ENCODE data around the gene IRF9.

The IRF9 gene

DNA sequence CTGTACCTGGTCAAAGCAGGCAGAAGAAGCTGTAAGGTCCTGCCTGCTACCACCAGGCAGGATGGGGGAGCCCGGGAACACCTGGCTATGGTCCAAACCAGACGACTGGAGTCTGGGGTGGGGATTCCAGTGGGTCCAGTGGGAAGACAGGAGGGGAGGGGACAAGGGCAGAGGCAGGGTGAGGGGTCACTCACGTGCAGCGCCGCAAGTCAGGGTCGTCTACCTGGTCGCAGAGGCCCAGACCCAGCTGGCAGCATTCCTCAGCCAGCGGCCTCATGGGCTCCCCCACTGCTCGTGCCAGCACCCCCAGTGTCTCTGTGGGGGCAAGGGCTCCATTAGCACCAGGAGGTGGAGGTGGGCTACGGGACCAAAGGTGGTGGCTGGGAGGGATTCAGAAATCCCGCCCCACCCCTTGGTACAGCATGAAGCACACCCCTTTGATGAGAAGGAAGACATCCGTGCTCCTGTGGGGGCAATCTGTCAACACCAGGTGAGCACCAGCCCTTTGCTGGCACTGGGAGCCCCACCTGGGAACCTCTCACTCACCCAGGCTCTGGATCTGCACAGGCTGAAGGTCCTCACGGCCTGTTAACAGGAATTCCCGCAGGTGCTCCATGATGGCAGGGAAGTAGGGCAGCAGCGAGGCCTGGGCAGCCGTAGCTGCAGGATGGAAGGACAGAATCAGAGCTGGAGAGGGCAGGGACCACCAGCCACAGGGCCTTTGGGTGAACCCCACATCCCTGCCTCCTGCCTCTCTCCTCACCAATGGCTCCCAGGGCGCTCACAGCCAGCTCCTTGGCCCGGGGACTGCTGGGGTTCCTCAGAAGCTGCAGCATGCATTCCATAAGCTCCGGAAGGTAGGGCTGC, 23.3 kb downstream of the IRF9 start:
- no peak for ATAC-seq
- no peak for TF ChIP-seq ZNF8 (CRISPR knock-in tag; IDR thresholded peaks at IDR 0.05)
- TF ChIP-seq ZC3H10 (CRISPR knock-in tag; IDR thresholded peaks at IDR 0.05): no peak
- no peak for TF ChIP-seq ZFP3 (CRISPR knock-in tag; IDR thresholded peaks at IDR 0.05)
- TF ChIP-seq TCF4 (CRISPR knock-in tag; IDR thresholded peaks at IDR 0.05; ENCODE audit: borderline replicate concordance): no peak
- no peak for TF ChIP-seq BACH2 (CRISPR knock-in tag; IDR thresholded peaks at IDR 0.05; ENCODE audit: borderline replicate concordance)
- no peak for TF ChIP-seq PPARA (CRISPR knock-in tag; IDR thresholded peaks at IDR 0.05; ENCODE audit: borderline replicate concordance)
- TF ChIP-seq ISL1 (CRISPR knock-in tag; IDR thresholded peaks at IDR 0.05): no peak
- TF ChIP-seq CREB5 (CRISPR knock-in tag; IDR thresholded peaks at IDR 0.05; ENCODE audit: low read depth): no peak
- TF ChIP-seq ZFP30 (CRISPR knock-in tag; IDR thresholded peaks at IDR 0.05): no peak
- no peak for TF ChIP-seq ZNF565 (CRISPR knock-in tag; conservative IDR thresholded peaks at IDR 0.05; ENCODE audit: low read depth)
- no peak for TF ChIP-seq SNAI2 (CRISPR knock-in tag; IDR thresholded peaks at IDR 0.05)
- no peak for TF ChIP-seq RARB (CRISPR knock-in tag; IDR thresholded peaks at IDR 0.05)
- TF ChIP-seq ESRRG (CRISPR knock-in tag; IDR thresholded peaks at IDR 0.05): no peak

DNA sequence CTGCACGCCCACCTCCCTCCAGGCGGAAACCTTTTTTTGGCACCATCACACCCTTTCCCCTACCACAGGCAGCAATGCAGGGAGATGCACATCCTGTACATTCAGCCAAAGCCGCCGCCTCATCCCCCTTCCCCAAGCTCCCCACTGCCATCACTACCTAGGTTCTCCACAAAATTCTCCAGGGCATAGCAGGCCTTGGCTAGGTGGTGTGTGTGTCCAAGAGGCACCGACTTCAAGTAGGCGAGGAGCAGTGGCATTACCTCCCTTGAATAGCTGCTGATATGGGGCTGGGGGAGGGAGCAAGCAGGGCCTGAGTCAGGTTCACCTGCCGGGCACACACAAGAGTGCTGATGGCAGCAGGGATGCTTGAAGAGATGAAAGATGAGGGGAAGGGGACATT, 24.0 kb downstream of the IRF9 start:
- ATAC-seq: no peak
- TF ChIP-seq OSR1 (CRISPR knock-in tag; IDR thresholded peaks at IDR 0.05) (no peak), PATZ1 (CRISPR knock-in tag; IDR thresholded peaks at IDR 0.05; ENCODE audit: borderline replicate concordance) (no peak), BACH2 (CRISPR knock-in tag; IDR thresholded peaks at IDR 0.05; ENCODE audit: borderline replicate concordance) (no peak), ARNTL (CRISPR knock-in tag; IDR thresholded peaks at IDR 0.05; ENCODE audit: borderline replicate concordance, low read depth) (no peak), ISL1 (CRISPR knock-in tag; IDR thresholded peaks at IDR 0.05) (no peak), ZNF70 (CRISPR knock-in tag; IDR thresholded peaks at IDR 0.05) (no peak), GLIS3 (CRISPR knock-in tag; IDR thresholded peaks at IDR 0.05) (no peak), ZC3H10 (CRISPR knock-in tag; IDR thresholded peaks at IDR 0.05) (no peak), CSDC2 (CRISPR knock-in tag; IDR thresholded peaks at IDR 0.05) (no peak), ZFP30 (CRISPR knock-in tag; IDR thresholded peaks at IDR 0.05) (no peak), ZNF8 (CRISPR knock-in tag; IDR thresholded peaks at IDR 0.05) (no peak), ZNF565 (CRISPR knock-in tag; conservative IDR thresholded peaks at IDR 0.05; ENCODE audit: low read depth) (no peak), TCF4 (CRISPR knock-in tag; IDR thresholded peaks at IDR 0.05; ENCODE audit: borderline replicate concordance) (no peak), PPARA (CRISPR knock-in tag; IDR thresholded peaks at IDR 0.05; ENCODE audit: borderline replicate concordance) (no peak), TOX (CRISPR knock-in tag; IDR thresholded peaks at IDR 0.05; ENCODE audit: borderline replicate concordance) (no peak)
- TF ChIP-seq, protein P1, sequence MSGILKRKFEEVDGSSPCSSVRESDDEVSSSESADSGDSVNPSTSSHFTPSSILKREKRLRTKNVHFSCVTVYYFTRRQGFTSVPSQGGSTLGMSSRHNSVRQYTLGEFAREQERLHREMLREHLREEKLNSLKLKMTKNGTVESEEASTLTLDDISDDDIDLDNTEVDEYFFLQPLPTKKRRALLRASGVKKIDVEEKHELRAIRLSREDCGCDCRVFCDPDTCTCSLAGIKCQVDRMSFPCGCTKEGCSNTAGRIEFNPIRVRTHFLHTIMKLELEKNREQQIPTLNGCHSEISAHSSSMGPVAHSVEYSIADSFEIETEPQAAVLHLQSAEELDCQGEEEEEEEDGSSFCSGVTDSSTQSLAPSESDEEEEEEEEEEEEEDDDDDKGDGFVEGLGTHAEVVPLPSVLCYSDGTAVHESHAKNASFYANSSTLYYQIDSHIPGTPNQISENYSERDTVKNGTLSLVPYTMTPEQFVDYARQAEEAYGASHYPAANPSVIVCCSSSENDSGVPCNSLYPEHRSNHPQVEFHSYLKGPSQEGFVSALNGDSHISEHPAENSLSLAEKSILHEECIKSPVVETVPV (CRISPR knock-in tag; IDR thresholded peaks at IDR 0.05): no peak
- TF ChIP-seq, protein P2, sequence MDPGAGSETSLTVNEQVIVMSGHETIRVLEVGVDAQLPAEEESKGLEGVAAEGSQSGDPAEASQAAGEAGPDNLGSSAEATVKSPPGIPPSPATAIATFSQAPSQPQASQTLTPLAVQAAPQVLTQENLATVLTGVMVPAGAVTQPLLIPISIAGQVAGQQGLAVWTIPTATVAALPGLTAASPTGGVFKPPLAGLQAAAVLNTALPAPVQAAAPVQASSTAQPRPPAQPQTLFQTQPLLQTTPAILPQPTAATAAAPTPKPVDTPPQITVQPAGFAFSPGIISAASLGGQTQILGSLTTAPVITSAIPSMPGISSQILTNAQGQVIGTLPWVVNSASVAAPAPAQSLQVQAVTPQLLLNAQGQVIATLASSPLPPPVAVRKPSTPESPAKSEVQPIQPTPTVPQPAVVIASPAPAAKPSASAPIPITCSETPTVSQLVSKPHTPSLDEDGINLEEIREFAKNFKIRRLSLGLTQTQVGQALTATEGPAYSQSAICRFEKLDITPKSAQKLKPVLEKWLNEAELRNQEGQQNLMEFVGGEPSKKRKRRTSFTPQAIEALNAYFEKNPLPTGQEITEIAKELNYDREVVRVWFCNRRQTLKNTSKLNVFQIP (CRISPR knock-in tag; IDR thresholded peaks at IDR 0.05; ENCODE audit: borderline replicate concordance, low read depth): no peak

DNA sequence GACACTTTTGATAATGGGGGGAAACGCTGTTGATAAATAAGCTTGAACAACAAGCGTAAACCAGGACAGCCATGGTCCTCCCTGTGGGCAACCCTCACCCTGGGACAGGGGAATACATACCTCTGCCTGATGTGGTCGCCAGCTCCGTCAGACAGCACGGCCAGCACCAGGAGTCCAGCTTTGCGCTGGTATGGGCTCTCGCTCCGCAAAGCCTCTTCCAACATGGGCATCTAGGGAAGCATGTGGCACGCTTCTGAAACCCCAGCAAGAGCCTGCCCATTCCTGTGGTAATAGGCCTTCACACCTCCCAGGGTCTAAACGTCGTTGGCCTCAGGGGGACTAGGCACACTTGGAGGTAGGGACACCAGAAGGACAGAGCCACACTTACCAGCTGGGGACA, 24.7 kb downstream of the IRF9 start:
- no peak for TF ChIP-seq ARNTL (CRISPR knock-in tag; IDR thresholded peaks at IDR 0.05; ENCODE audit: borderline replicate concordance, low read depth)
- TF ChIP-seq, protein P3, sequence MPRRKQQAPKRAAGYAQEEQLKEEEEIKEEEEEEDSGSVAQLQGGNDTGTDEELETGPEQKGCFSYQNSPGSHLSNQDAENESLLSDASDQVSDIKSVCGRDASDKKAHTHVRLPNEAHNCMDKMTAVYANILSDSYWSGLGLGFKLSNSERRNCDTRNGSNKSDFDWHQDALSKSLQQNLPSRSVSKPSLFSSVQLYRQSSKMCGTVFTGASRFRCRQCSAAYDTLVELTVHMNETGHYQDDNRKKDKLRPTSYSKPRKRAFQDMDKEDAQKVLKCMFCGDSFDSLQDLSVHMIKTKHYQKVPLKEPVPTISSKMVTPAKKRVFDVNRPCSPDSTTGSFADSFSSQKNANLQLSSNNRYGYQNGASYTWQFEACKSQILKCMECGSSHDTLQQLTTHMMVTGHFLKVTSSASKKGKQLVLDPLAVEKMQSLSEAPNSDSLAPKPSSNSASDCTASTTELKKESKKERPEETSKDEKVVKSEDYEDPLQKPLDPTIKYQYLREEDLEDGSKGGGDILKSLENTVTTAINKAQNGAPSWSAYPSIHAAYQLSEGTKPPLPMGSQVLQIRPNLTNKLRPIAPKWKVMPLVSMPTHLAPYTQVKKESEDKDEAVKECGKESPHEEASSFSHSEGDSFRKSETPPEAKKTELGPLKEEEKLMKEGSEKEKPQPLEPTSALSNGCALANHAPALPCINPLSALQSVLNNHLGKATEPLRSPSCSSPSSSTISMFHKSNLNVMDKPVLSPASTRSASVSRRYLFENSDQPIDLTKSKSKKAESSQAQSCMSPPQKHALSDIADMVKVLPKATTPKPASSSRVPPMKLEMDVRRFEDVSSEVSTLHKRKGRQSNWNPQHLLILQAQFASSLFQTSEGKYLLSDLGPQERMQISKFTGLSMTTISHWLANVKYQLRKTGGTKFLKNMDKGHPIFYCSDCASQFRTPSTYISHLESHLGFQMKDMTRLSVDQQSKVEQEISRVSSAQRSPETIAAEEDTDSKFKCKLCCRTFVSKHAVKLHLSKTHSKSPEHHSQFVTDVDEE (CRISPR knock-in tag; IDR thresholded peaks at IDR 0.05): no peak
- no peak for TF ChIP-seq BACH2 (CRISPR knock-in tag; IDR thresholded peaks at IDR 0.05; ENCODE audit: borderline replicate concordance)
- no peak for TF ChIP-seq ZNF70 (CRISPR knock-in tag; IDR thresholded peaks at IDR 0.05)
- TF ChIP-seq PPARA (CRISPR knock-in tag; IDR thresholded peaks at IDR 0.05; ENCODE audit: borderline replicate concordance): no peak
- no peak for TF ChIP-seq ESRRG (CRISPR knock-in tag; IDR thresholded peaks at IDR 0.05)
- no peak for TF ChIP-seq OSR1 (CRISPR knock-in tag; IDR thresholded peaks at IDR 0.05)
- TF ChIP-seq TOX (CRISPR knock-in tag; IDR thresholded peaks at IDR 0.05; ENCODE audit: borderline replicate concordance): no peak
- TF ChIP-seq CSDC2 (CRISPR knock-in tag; IDR thresholded peaks at IDR 0.05): no peak
- no peak for TF ChIP-seq RARB (CRISPR knock-in tag; IDR thresholded peaks at IDR 0.05)
- no peak for TF ChIP-seq TCF4 (CRISPR knock-in tag; IDR thresholded peaks at IDR 0.05; ENCODE audit: borderline replicate concordance)
- no peak for TF ChIP-seq GLIS3 (CRISPR knock-in tag; IDR thresholded peaks at IDR 0.05)
- ATAC-seq: no peak
